Calu3 (cell line): ENCODE results near the gene RIOK1. TPM values are rescaled to one million over a fixed set of nuclear protein-coding genes. Genes with fewer than 3 reads are reported as not detected.

Source experiments
- BruUV-seq: library from RNA; stranded (reverse); fragments of 400-500 nt; replicated peaks from 2 replicates; lab custom pipeline; 2021; lab: Mats Ljungman, UMichigan
- CTCF ChIA-PET: fragments of 300-600 bp; sonication (Branson Sonifier 250); formaldehyde crosslinking; loops from one replicate; lab custom pipeline; 2022; ENCODE audit warnings: antibody characterized with exemption; lab: Charles Lee
- DNase-seq: peaks from one replicate; pipeline ENCODE4 v3.0.0; 2022
- H3K27ac Mint-ChIP-seq: one replicate; pipeline ENCODE4 v1.8.0; 2022; ENCODE audit warnings: mixed read lengths; ENCODE audit not compliant: unreplicated experiment
- H3K27me3 Mint-ChIP-seq: one replicate; pipeline ENCODE4 v1.8.0; 2022; ENCODE audit warnings: mixed read lengths; ENCODE audit not compliant: unreplicated experiment
- H3K36me3 Mint-ChIP-seq: one replicate; pipeline ENCODE4 v1.8.0; 2022; ENCODE audit warnings: mild to moderate bottlenecking, moderate library complexity, mixed read lengths; ENCODE audit not compliant: insufficient read depth, unreplicated experiment
- H3K4me1 Mint-ChIP-seq: one replicate; pipeline ENCODE4 v1.8.0; 2022; ENCODE audit warnings: mild to moderate bottlenecking, low read depth, mixed read lengths; ENCODE audit not compliant: unreplicated experiment
- H3K4me3 Mint-ChIP-seq: one replicate; pipeline ENCODE4 v1.8.0; 2022; ENCODE audit warnings: mild to moderate bottlenecking, low read depth, moderate library complexity, mixed read lengths; ENCODE audit not compliant: unreplicated experiment
- H3K9me3 Mint-ChIP-seq: one replicate; pipeline ENCODE4 v1.8.0; 2022; ENCODE audit warnings: low read depth, mixed read lengths; ENCODE audit not compliant: unreplicated experiment
- intact Hi-C: fragments of 100-400 bp; cut with micrococcal nuclease; formaldehyde crosslinking; loops from one replicate; pipeline ENCODE4 v1.10.0; 2022; ENCODE audit not compliant: unreplicated experiment
- total RNA-seq: library from RNA; stranded (reverse); gene quantifications from 2 replicates; pipeline ENCODE4 v1.2.3, GENCODE V29; 2022
- TF ChIP-seq, protein P1 (sequence below): fragments of 200-600 bp; IDR thresholded peaks from one replicate; pipeline ENCODE4 v1.8.0; 2022; ENCODE audit warnings: antibody characterized with exemption; ENCODE audit not compliant: unreplicated experiment

Gene RIOK1
- total RNA-seq, 1 experiment from 2014 or later, result 13.3 TPM

DNA sequence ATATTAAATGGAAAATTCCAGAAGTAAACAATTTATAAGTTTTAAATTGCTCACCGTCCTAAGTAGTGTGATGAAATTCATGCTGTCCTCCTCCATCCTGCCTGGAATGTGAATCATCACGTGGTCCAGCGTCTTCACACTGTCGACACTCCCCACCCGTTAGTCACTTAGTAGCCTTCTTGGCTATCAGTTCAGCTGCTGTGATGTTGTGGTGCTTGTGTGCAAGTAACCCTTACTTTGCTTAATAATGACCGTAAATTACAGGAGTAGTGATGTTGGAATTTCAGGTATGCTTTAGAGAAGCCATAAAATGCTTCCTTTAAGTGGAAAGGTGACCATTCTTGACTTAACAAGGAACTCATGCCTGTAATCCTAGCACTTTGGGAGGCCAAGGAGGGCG is 25.2 kb downstream of the RIOK1 start:
- Mint-ChIP-seq H3K27ac (no peak overlapping the region), H3K27me3 (no peaks in the 10 kb centered on the region), H3K4me3 (no peak overlapping the region), H3K9me3 (no peaks in the 10 kb centered on the region), H3K36me3 (peaks cover 19% of the 10 kb centered on the region), H3K4me1 (no peaks in the 10 kb centered on the region)
- DNase-seq, result no peak
- intact Hi-C loops, result no loop called here
- no TSS peak for BruUV-seq
- TF ChIP-seq, protein P1, sequence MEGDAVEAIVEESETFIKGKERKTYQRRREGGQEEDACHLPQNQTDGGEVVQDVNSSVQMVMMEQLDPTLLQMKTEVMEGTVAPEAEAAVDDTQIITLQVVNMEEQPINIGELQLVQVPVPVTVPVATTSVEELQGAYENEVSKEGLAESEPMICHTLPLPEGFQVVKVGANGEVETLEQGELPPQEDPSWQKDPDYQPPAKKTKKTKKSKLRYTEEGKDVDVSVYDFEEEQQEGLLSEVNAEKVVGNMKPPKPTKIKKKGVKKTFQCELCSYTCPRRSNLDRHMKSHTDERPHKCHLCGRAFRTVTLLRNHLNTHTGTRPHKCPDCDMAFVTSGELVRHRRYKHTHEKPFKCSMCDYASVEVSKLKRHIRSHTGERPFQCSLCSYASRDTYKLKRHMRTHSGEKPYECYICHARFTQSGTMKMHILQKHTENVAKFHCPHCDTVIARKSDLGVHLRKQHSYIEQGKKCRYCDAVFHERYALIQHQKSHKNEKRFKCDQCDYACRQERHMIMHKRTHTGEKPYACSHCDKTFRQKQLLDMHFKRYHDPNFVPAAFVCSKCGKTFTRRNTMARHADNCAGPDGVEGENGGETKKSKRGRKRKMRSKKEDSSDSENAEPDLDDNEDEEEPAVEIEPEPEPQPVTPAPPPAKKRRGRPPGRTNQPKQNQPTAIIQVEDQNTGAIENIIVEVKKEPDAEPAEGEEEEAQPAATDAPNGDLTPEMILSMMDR, result no peak
- CTCF ChIA-PET, result no interaction called here

DNA sequence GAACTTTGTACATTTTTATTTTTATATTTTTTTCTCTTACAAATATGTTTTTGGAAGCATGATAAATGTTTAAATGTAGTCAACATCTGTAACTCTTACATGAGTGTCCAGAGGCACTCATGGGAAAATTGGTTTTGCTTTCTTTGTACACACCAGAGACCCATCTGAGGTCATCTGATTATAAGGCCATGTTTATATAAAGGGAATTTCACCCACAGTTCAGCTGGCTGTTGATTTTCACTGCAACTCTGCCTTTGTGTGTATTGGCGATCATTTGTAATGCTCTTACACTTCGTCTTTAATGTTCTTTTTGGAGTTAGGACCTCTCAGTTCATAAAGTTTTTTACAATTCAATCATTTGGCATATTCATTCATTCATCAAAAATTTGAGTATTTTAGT is 28.1 kb downstream of the RIOK1 start:
- TF ChIP-seq, protein P1, result no peak
- Mint-ChIP-seq H3K27me3 (no peaks in the 10 kb centered on the region), H3K27ac (no peak overlapping the region), H3K4me3 (no peak overlapping the region), H3K9me3 (no peaks in the 10 kb centered on the region), H3K4me1 (no peaks in the 10 kb centered on the region), H3K36me3 (peaks cover 14% of the 10 kb centered on the region)
- CTCF ChIA-PET, result no interaction called here
- DNase-seq, result no peak
- no TSS peak for BruUV-seq
- intact Hi-C loops, result no loop called here

DNA sequence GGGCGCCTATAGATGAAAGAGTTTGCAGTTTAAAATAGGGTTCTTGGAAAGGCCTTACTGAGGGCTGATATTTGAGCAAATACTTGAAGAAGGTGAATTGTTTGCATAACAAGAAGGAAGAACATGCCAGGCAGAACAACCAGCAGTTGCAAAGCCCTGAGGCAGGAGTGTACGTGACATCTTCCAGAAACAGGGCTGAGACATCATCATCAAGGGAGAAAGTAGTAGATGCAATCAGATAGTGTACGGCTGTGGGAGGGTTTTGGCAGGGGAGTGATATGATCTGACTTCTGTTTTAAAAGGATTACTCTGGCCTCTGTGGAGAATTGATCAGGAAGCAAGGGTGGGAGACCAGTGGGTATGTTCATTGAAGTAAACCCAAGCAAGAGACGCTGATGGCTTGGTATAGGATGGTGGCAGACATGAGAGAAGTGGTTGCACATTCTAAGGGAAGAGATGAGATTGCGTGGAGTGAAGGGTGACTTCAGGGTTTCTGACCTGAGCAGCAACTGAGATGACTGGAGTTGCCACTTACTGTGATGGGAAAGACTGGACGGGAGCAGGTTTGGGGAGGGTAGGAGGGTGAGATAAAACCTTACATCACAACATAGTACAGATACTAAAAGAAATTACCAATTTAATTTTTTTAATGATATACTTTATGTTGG is 28.8 kb downstream of the RIOK1 start:
- H3K9me3 Mint-ChIP-seq, result no peaks in the 10 kb centered on the region
- CTCF ChIA-PET, result no interaction called here
- H3K36me3 Mint-ChIP-seq, result peaks cover 14% of the 10 kb centered on the region
- no peak overlapping the region for H3K27ac Mint-ChIP-seq
- H3K27me3 Mint-ChIP-seq, result no peaks in the 10 kb centered on the region
- no peak for DNase-seq
- TF ChIP-seq, protein P1, result no peak
- intact Hi-C loops, result no loop called here
- H3K4me3 Mint-ChIP-seq, result no peak overlapping the region
- BruUV-seq, result no TSS peak
- no peaks in the 10 kb centered on the region for H3K4me1 Mint-ChIP-seq

DNA sequence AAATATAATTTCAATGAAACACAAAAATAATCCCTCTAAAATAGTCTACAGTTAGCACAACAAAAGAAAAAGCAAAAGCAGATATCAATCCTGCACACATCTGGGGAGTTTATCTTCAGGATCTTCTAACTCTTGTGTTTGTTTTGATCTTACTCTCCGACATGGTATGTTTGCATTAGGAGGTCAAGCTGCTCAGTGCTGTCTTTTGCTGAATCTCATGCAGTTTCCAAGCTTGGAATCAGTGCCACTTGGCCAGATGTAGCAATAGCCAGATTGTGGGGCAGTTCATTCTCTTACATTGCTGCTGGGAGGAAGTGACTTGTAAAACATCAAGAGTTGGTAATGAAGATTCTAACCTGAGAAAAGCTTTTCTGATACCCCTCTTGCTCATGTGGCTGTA is 29.5 kb downstream of the RIOK1 start:
- Mint-ChIP-seq H3K4me1 (no peaks in the 10 kb centered on the region), H3K9me3 (no peaks in the 10 kb centered on the region), H3K36me3 (peaks cover 14% of the 10 kb centered on the region), H3K27me3 (no peaks in the 10 kb centered on the region), H3K4me3 (no peak overlapping the region), H3K27ac (no peak overlapping the region)
- DNase-seq, result no peak
- TF ChIP-seq, protein P1, result no peak
- no TSS peak for BruUV-seq
- CTCF ChIA-PET, result no interaction called here
- intact Hi-C loops, result no loop called here
